Daoy (cell line): ENCODE results near the gene PRKAR1B. TPM values are rescaled to one million over a fixed set of nuclear protein-coding genes. Genes with fewer than 3 reads are reported as not detected.
"Not testable (repeated sequence)": the region's sequence is repeated elsewhere in the genome, so short reads cannot be mapped to it uniquely, and the experiment has no call there.

ENCODE experiments used
- DNase-seq: peaks from one replicate; pipeline ENCODE4 v3.0.0-alpha.2; 2015; ENCODE audit warnings: low read depth
- total RNA-seq: library from RNA; depleted of rRNA; stranded (reverse); fragments of >200 nt; shearing (Covaris generic); gene quantifications from 2 replicates; pipeline ENCODE4 v1.2.3, GENCODE V29; 2014

The PRKAR1B gene
- total RNA-seq, 1 experiment from 2014 or later = 31.8 TPM

DNA sequence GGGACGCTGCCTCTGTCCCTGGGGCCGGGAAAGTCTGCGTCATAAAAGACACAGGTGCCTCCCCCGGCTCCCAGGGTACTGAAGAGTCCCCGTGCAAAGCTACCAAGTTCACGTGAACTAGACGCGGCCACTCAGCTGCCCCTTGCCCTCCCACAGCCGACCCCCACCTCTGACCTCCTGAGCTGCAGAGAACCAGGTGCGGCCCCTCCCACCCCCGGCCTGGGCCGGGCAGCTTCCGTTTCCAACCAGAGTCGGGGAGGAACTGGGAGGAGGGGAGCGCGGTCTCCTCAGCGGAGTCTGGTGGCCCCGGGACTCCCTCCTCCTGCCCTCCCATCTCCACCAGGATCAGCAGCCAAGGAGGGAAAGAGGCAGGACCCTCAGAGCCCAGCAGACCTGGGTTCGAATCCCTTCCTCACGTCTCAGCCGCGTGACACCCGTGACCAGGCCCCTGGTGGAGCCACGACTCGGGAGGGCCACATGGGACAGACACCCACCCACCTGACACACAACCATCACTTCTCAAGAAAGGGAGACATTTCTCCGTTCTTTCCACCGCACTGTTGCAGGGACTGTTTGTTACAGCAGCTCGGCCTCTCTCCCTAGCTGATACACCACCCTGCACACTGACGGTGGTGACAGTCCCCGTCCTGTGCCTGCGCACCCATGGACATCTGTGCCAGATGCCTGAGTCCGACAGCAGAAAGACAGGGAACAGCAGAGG lies 170.1 kb downstream of the PRKAR1B start:
- DNase-seq = no peak

- no peak for DNase-seq
Observed at GRCh38 chr7:556291-556826, 170.7 kb downstream of the PRKAR1B start.

DNA sequence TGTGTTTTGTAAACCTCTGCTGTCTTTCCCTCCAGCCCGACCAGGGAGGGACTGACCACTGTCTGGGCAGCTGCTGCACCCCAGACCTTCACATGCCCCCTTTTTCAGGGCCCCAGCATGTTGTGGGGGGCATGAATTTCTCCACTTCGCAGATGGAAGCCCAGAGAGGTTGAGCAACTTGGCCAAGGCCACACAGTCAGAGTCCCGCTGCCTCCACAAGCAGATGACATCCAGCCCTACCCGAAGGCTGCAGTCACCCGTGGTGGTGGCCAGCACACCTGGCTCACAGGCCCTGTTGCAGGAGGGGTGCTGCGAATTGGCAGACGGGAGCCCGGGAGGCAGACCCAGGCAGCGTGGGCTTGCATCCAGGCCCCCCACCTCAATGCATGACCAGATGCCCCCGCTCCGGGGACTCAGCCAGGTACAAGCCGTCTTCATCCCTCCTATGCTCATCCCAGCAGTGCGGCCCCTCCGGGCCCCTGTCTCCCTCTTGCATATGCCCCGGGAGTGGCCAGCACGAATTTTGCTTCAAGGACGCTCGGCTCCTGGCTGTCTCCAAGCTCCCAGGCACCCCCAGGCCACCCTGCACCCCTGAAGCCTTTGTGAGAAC lies 171.4 kb downstream of the PRKAR1B start:
- DNase-seq = no peak

- no peak for DNase-seq
Observed at GRCh38 chr7:553636-554111, 173.4 kb downstream of the PRKAR1B start.

DNA sequence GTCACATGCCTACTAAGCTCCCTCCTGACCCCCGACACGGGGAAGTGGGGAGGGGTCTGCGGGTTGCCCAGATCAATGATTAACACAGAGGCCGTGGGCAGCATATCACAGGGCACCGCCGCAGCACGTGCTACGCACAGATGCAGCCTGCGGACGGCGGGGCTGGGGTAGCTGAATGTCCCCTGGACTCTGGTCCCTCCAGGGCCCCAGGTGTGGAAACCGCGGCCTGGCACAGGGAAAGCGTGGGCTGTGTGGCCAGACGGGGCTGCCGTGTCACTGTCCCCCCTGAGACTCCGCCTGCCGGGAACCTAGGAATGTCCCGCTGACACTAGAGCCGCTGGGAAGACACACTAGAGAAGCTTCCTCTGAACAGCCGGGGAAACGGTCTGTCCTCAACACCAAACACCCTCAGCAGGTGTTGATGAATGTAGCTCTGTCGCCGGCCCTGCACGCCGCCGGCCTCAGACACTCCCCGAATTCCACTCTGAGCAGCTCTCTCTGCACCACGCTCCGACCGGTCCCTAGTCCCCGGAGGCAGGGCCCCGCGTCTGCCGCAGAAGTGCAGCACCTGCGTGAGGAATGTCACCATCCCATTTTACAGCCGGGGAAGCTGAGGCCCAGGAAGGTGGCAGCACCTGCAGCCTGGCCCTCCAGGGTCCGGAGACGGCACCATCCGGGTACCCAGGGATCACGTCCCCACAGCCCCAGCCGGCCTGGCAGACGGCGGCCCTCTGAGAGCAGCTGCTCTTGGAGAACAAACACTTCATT lies 174.0 kb downstream of the PRKAR1B start:
- DNase-seq = no peak

DNA sequence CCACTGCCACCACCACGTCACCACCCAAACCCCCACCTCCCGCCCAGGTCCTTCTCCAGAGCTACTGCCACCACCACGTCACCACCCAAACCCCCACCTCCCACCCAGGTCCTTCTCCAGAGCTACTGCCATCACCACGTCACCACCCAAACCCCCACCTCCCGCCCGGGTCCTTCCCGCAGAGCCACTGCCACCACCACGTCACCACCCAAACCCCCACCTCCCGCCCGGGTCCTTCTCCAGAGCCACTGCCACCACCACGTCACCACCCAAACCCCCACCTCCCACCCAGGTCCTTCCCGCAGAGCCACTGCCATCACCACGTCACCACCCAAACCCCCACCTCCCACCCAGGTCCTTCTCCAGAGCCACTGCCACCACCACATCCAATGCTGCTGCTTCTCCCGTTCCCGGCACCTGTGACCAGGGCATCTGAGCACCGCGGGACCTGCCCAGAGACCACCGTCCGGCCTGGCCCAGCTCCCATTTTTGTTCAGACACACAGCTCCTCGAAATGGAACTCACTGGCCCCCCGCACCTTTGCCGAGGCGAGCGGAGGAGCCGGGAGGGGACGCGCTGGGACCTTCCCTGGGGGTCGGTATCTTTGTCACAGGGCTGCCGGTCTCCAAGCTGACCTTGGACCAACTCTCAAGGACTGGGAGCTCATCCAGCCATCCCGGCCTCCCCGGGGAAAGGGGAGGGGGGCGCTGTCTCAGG lies 174.8 kb downstream of the PRKAR1B start:
- not testable (repeated sequence) for DNase-seq

GRCh38 chr7:551615-551970 lies 175.5 kb downstream of the PRKAR1B start:
- not testable (repeated sequence) for DNase-seq

DNA sequence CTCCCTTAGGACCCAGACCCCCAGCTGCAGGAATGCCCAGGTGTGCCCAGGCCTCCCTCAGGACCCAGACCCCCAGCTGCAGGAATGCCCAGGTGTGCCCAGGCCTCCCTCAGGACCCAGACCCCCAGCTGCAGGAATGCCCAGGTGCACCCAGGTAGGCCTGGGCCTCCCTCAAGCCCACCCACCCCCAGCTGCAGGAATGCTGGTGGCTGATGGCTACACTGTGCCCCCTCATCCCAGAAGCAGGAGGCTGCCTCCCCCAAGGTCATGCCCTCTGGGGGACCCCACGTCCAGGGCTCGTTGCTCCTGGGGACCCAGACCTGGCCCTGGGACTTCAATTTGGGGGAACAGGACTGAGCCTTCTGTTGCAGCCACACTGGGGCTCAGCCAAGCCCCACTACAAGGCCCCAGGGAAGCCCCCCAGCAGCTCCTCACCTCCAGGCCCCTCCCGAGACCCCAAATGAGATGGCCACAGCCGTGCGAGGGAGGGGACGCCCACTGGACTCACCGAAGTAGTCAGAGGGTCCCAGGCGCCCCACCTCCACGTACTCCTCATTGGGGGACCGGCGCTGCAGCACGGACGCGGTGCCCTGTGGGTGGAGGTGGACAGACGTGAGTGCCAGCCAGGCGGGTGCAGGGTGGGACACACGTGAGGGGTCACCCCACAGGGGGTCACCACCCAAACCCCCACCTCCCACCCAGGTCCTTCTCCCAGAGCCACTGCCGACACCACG lies 176.0 kb downstream of the PRKAR1B start:
- DNase-seq = no peak

DNA sequence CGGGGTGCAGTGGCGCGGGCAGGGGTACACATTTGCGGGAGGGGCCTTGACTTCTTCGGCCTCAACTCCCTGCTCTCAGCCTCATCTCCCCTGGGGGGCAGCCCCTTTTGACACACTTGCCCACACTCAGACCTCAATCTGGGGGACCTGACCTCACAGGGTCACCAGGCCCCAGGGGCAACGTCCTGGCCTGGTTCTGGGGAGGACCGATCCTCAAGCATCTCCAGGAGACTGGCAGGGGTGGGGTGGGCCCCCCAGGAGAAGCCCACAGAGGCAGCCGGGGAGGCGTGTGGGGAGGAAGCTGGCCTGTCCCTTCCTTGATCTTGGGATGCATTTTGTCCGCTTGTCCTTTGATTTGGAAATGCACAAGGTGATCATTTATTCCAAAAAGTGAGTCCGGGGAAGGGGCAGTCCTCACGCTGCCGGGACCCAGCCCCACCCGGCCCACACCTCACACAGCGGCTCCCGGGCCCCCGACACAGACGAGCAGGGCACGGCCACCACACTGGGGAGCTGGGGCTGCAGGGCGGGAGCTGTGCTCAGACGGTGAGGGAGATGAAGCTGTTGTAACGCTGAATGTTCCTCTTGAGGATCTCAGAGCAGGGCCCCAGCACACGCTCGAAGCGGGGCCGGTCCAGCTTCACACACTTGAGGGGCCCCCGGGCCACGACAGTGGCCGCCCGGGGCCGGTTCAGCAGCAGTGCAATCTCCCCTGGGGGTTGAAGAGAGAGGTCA lies 177.0 kb downstream of the PRKAR1B start:
- DNase-seq = no peak

DNA sequence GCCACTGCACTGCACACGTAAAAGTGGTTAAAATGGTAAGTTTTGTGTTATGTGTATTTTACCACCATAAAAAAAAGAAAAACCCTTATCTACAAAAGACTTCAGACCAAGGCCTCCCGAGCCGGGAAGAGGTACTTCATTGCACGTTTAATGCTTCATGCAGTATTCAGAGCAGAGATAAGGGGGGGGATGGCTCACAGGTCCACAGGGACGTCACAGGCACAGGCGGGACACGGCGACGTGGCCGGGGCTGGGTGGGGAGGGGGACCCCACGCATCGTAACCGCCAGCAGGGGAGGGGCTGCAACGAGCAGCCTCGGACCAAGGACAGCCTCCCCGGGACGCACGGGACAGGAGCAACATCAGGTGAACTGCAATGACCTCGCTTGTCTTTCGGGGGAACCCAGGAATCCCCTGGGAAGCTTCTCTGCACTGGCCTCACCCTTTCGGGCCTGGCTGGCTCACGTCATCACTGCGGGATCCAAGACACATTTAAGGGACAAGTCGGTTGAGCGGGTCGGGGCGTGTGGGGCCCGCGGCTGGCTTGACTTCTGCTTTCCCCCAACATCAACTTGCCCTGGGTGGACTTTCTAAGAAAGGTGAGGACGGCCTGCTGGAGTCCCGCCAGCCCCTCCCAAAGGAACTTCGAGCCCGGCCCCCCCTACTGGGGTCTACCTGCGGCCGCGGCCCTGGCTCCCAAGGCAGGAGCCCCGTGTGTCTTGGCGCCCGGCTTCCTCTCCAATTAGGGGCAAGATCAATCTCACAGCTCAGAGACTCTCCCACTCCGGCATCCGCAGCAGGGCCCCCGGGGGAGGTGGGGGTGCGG lies 177.8 kb downstream of the PRKAR1B start:
- DNase-seq = no peak

GRCh38 chr7:548401-548800 lies 178.7 kb downstream of the PRKAR1B start:
- no peak for DNase-seq

DNA sequence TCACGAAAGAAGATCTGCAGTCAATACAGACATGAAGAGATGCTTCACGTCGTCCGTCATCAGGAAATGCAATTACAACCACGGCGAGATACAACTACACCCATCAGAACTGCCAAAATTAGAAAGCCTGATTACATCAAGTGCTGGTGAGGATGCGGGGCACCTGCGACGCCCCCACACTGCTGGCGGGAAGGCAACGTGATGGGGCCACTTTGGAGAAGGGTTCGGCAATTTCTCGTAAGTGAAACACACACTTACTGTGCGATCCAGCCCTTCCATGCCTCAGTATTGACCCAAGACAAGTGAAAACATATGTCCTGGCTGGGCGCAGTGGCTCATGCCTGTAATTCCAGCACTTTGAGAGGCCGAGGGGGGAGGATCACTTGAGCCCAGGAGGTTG lies 181.6 kb downstream of the PRKAR1B start:
- DNase-seq = no peak

- DNase-seq = no peak
Observed at GRCh38 chr7:544338-545221, 182.5 kb downstream of the PRKAR1B start.

DNA sequence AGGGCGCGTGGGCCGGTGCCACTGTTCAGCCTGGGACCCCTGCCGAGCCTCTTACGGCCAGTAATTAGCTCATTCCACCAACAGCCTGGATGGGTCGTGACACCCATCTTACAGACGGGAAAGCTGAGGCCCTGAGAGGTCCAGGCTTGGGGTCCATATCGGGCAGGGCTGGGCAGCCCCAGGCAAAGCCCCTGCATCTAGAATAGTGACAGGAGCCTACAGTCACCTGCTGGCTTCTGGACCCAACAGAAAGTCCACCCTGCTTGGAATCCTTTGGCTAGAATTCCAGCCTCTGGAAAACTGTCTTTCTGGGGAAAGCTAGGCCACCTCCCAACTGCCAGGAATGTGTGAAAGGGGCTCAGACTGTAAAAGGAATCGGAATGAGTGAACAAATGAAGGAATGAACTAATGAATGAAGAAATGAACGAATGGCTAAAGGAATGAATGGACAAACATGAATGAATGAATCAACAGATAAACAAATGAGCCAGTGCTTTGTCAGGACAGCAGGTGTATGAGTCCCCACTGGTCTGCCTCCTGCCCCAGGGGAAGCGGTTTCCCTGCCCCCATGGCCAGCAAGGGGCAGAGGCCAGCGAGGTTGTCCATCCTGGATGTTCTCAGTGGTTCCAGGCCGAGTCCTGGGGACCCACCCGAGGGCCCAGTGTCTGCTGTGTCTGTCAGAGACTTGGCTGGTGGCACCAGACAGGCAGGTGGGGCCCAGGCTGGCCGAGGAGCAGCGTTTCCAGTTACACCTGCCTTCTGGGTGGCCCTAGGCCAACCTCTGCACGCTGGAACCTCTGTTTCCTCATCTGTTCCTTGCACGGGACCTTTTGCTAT lies 183.4 kb downstream of the PRKAR1B start:
- DNase-seq = no peak

DNA sequence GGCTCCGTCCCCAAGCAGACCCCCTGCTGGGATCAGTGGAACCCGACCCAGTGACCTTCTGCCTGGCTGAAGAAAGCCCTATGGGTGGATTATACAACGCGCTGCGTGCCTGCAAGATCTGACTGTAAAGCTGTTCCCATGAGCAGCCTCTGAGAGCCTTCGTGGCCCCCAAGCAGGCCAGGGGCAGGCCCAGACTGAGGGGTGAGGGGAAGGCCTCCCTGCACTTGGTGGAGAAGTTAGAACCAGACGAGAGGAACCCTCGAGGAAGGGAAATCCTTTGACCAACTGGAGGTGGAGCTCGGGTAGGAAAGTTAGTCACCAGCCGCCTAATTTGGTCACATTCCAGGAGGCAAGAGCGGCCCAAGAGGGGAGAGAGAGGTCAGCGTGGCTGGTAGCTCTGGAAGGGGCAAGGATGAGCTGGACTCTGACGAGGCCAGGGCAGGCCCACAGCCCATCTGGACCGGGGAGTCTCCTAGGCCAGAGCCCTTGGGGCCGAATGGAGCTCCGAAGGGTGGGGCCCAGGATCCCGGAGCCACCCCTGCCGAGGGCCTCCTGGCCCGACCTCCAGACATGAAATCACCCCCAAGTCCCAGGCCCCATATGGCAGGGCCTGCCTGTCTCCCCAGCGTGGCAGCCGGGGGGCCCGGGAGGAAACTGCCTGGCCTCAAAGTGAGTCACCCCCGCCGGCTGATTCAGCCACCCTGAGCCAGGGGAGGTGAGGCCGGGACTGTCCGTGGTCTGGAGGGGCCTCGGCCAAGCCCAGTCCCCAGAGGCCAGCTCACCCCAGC lies 184.2 kb downstream of the PRKAR1B start:
- DNase-seq = peak; percentile 97

- no peak for DNase-seq
Observed at GRCh38 chr7:542131-542712, 184.9 kb downstream of the PRKAR1B start.
